HepG2 (cell line): ENCODE results near the gene SYT9. TPM values are rescaled to one million over a fixed set of nuclear protein-coding genes. Genes with fewer than 3 reads are reported as not detected.

ENCODE experiments used
- ATAC-seq: fragments of 200-7000 bp; cut with Tn5 transposase; 3 replicates; pipeline ENCODE4 v1.9.1; 2020; ENCODE audit warnings: mild to moderate bottlenecking, moderate library complexity
- BruUV-seq: library from RNA; stranded (reverse); fragments of 400-500 nt; replicated peaks from 2 replicates; lab custom pipeline; 2021; lab: Mats Ljungman, UMichigan
- CTCF ChIA-PET: fragments of 300-600 bp; formaldehyde crosslinking; extraction: SDS; loops from one replicate; lab custom pipeline; 2021; ENCODE audit warnings: low total read pairs, inconsistent platforms, low intra/inter-chr PET ratio; lab: Yijun Ruan, JAX
- POLR2A ChIA-PET: fragments of 350-600 bp; sonication (Branson Sonifier 250); formaldehyde crosslinking; loops from one replicate; lab custom pipeline; 2020; ENCODE audit warnings: antibody characterized with exemption, inconsistent platforms; lab: Yijun Ruan, JAX
- DNase-seq: peaks from one replicate; pipeline ENCODE4 v3.0.0-alpha.2; 2015; ENCODE audit warnings: low spot score
- FAIRE-seq: peaks from 3 replicates; lab custom pipeline; 2011; peaks lifted over from hg19 to GRCh38; lab: Jason Lieb, UNC
- H2AFZ ChIP-seq: one replicate; pipeline ENCODE4 v1.6.1; 2011; ENCODE audit warnings: low read length, inconsistent platforms
- H3K27ac ChIP-seq: fragments of 300-600 bp; 3 replicates; pipeline ENCODE4 v1.8.0; 2011; ENCODE audit warnings: mixed run types, mild to moderate bottlenecking, mixed read lengths, low read length, inconsistent platforms; ENCODE audit not compliant: insufficient read depth; ENCODE audit errors: extremely low read length
- H3K27me3 ChIP-seq, 2 experiments: fragments of 200-600 bp in 1 of 2; 2 replicates in 1 of 2; 3 replicates in 1 of 2; pipeline versions ENCODE4 v1.6.0 to v1.8.0; 2011; ENCODE audit warnings: low read length in 2 of 2, mild to moderate bottlenecking in 2 of 2, moderate library complexity in 2 of 2, inconsistent platforms in 1 of 2; ENCODE audit not compliant: insufficient read depth in 2 of 2, control insufficient read depth in 1 of 2
- H3K36me3 ChIP-seq, 2 experiments: fragments of 200-600 bp in 1 of 2; replicated peaks in 1 of 2; 2 replicates in 1 of 2; 3 replicates in 1 of 2; pipeline versions ENCODE4 v1.5.1 to v1.8.0; 2011; ENCODE audit warnings: low read length in 2 of 2, inconsistent platforms in 1 of 2; ENCODE audit not compliant: insufficient read depth in 2 of 2, control insufficient read depth in 1 of 2
- H3K4me1 ChIP-seq: 2 replicates; pipeline ENCODE4 v1.5.1; 2012; ENCODE audit warnings: low read length, inconsistent platforms; ENCODE audit not compliant: insufficient read depth
- H3K4me2 ChIP-seq: 2 replicates; pipeline ENCODE4 v1.6.0; 2011; ENCODE audit warnings: low read depth, low read length, inconsistent platforms
- H3K4me3 ChIP-seq, 3 experiments: fragments of 200-600 bp in 1 of 3; sonication (generic), shearing (Covaris generic) in 1 of 3; replicated peaks in 1 of 3; 2 replicates each; pipeline ENCODE4 v1.5.1; 2011 to 2016; ENCODE audit warnings: low read length in 3 of 3, inconsistent platforms in 2 of 3, low read depth in 2 of 3, mild to moderate bottlenecking in 2 of 3, control low read depth in 1 of 3, mixed read lengths in 1 of 3; ENCODE audit not compliant: insufficient read depth in 1 of 3
- H3K79me2 ChIP-seq: one replicate; pipeline ENCODE4 v1.6.1; 2011; ENCODE audit warnings: low read length, inconsistent platforms; ENCODE audit not compliant: insufficient read depth
- H3K9ac ChIP-seq: 2 replicates; pipeline ENCODE4 v1.6.0; 2011; ENCODE audit warnings: mild to moderate bottlenecking, low read depth, low read length, inconsistent platforms; ENCODE audit not compliant: insufficient read depth
- H3K9me3 ChIP-seq: 2 replicates; pipeline ENCODE4 v1.5.1; 2012; ENCODE audit warnings: mild to moderate bottlenecking, low read length
- H4K20me1 ChIP-seq: 2 replicates; pipeline ENCODE4 v1.6.0; 2011; ENCODE audit warnings: inconsistent platforms, mild to moderate bottlenecking, low read length, moderate library complexity; ENCODE audit not compliant: insufficient read depth
- ARID2 ChIP-seq: sonication (generic); formaldehyde crosslinking; IDR thresholded peaks from 2 replicates; pipeline ENCODE4 v1.8.1; 2022; ENCODE audit warnings: mild to moderate bottlenecking, missing genetic modification reagents, borderline replicate concordance
- BHLHE40 ChIP-seq: IDR thresholded peaks from 2 replicates; pipeline ENCODE4 v1.6.1; 2011; ENCODE audit warnings: low read length, improper control_type of control experiment
- ERF ChIP-seq: IDR thresholded peaks from 2 replicates; pipeline ENCODE4 v1.6.1; 2018; ENCODE audit warnings: missing biosample characterization, missing genetic modification reagents
- HNRNPL ChIP-seq: fragments of 200-400 bp; formaldehyde crosslinking; IDR thresholded peaks from 2 replicates; pipeline ENCODE4 v1.6.1; 2017; ENCODE audit warnings: mild to moderate bottlenecking, low read depth, low read length
- IRF2 ChIP-seq: IDR thresholded peaks from 2 replicates; pipeline ENCODE4 v1.6.1; 2018; ENCODE audit warnings: missing genetic modification reagents, missing compliant biosample characterization
- JUN ChIP-seq: sonication (generic); formaldehyde crosslinking; IDR thresholded peaks from 2 replicates; pipeline ENCODE4 v1.4.0; 2020; ENCODE audit warnings: mild to moderate bottlenecking, missing genetic modification reagents
- KLF13 ChIP-seq: sonication (generic); formaldehyde crosslinking; IDR thresholded peaks from 2 replicates; pipeline ENCODE4 v1.4.0; 2020; ENCODE audit warnings: mild to moderate bottlenecking, missing genetic modification reagents
- POLR2AphosphoS5 ChIP-seq: IDR thresholded peaks from 2 replicates; pipeline ENCODE4 v1.6.1; 2012; ENCODE audit warnings: low read depth, low read length
- TCF7 ChIP-seq: sonication (generic); IDR thresholded peaks from 2 replicates; pipeline ENCODE4 v1.6.1; 2016; ENCODE audit warnings: antibody characterized with exemption, low read depth
- ZBTB7A ChIP-seq: sonication (generic); formaldehyde crosslinking; IDR thresholded peaks from 2 replicates; pipeline ENCODE4 v1.8.0; 2022; ENCODE audit warnings: mild to moderate bottlenecking, missing genetic modification reagents
- ZFP90 ChIP-seq: sonication (generic); formaldehyde crosslinking; IDR thresholded peaks from 2 replicates; pipeline ENCODE4 v1.8.0; 2022; ENCODE audit warnings: missing genetic modification reagents, mild to moderate bottlenecking, inconsistent platforms, borderline replicate concordance
- ZFY ChIP-seq: sonication (generic); formaldehyde crosslinking; IDR thresholded peaks from 2 replicates; pipeline ENCODE4 v1.4.0; 2020; ENCODE audit warnings: missing genetic modification reagents
- ZNF234 ChIP-seq: sonication (generic); formaldehyde crosslinking; conservative IDR thresholded peaks from 2 replicates; pipeline ENCODE4 v1.5.1; 2020; ENCODE audit warnings: mild to moderate bottlenecking, missing genetic modification reagents
- ZNF577 ChIP-seq: sonication (generic); formaldehyde crosslinking; IDR thresholded peaks from 2 replicates; pipeline ENCODE4 v1.4.0; 2020; ENCODE audit warnings: mild to moderate bottlenecking, low read depth, missing genetic modification reagents, borderline replicate concordance
- ZNF678 ChIP-seq: sonication (generic); formaldehyde crosslinking; IDR thresholded peaks from 2 replicates; pipeline ENCODE4 v1.4.0; 2020; ENCODE audit warnings: mild to moderate bottlenecking, missing genetic modification reagents
- ZNF724P ChIP-seq: sonication (generic); formaldehyde crosslinking; IDR thresholded peaks from 2 replicates; pipeline ENCODE4 v1.8.0; 2022; ENCODE audit warnings: missing genetic modification reagents, borderline replicate concordance
- WGBS: methylation state at CpG from one replicate; pipeline ENCODE4 v1.1.6; 2017; ENCODE audit warnings: low lambda C conversion rate; 5-methylcytosine and 5-hydroxymethylcytosine counted together
- in situ Hi-C: cut with HindIII; loops from 2 replicates; pipeline ENCODE4 v1.10.0; 2017; ENCODE audit warnings: low pct_unique_long_range_greater_than_20kb; ENCODE audit not compliant: extremely low pct_ligation_motif_present
- intact Hi-C: fragments of 100-400 bp; cut with micrococcal nuclease; formaldehyde crosslinking; loops from one replicate; pipeline ENCODE4 v1.10.0; 2022; ENCODE audit not compliant: unreplicated experiment
- polyA plus RNA-seq, 8 experiments: library from polyadenylated mRNA; depleted of rRNA in 3 of 8; stranded (reverse) in 7 of 8; unstranded in 1 of 8; fragments of >200 nt; fragmentation: Illumina TruSeq in 4 of 8; extraction: Trizol in 4 of 8; gene quantifications; 2 replicates each; pipeline versions ENCODE4 v1.2.1 to v1.2.3, GENCODE V29; 2011 to 2016; ENCODE audit warnings: low read depth in 4 of 8, missing spikeins in 1 of 8, mixed read lengths in 1 of 8; ENCODE audit not compliant: insufficient read depth in 1 of 8
- total RNA-seq, 5 experiments: library from RNA; depleted of rRNA; stranded (reverse); fragments of >200 nt; fragmentation: Illumina TruSeq; extraction: Trizol; gene quantifications; 2 replicates each; pipeline ENCODE4 v1.2.3, GENCODE V29; 2016; ENCODE audit warnings: low read depth in 1 of 5
- TF ChIP-seq, protein P1 (sequence below): sonication (generic); formaldehyde crosslinking; IDR thresholded peaks from 2 replicates; pipeline ENCODE4 v1.4.0; 2020; ENCODE audit warnings: missing genetic modification reagents
- TF ChIP-seq, protein P2 (sequence below): sonication (generic); formaldehyde crosslinking; IDR thresholded peaks from 2 replicates; pipeline ENCODE4 v1.4.0; 2020; ENCODE audit warnings: mild to moderate bottlenecking, missing genetic modification reagents
- TF ChIP-seq, protein P3 (sequence below): sonication (generic); formaldehyde crosslinking; IDR thresholded peaks from 2 replicates; pipeline ENCODE4 v1.8.0; 2023; ENCODE audit warnings: mild to moderate bottlenecking, missing genetic modification reagents
- TF ChIP-seq, protein P4 (sequence below): sonication (generic); formaldehyde crosslinking; conservative IDR thresholded peaks from 2 replicates; pipeline ENCODE4 v1.8.0; 2022; ENCODE audit warnings: low read depth, missing genetic modification reagents

Gene SYT9
- total and polyA plus RNA-seq, 2 of the 13 experiments (the other 11 are each of a cell fraction or from before 2014, with no cell fraction given) = not detected

DNA sequence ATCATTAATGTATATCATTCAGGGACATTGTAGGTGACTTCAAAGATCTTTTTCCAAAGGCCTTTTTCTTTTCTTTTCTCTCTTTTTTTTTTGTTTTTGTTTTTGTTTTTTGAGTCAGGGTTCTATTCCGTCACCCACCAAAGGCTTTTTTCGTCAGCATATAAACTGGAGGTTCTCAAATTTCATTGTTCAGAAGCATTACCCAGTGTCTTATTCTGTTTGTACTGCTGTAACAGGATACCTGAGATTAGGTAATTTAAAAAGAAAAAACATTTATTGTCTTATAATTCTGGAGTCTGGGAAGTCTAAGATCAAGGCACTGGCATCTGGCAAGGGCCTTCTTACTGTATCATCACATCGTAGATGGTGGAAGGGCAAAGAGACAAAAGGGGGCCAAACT lies 6.4 kb upstream of the SYT9 start (continued):
- TF ChIP-seq, protein P1, sequence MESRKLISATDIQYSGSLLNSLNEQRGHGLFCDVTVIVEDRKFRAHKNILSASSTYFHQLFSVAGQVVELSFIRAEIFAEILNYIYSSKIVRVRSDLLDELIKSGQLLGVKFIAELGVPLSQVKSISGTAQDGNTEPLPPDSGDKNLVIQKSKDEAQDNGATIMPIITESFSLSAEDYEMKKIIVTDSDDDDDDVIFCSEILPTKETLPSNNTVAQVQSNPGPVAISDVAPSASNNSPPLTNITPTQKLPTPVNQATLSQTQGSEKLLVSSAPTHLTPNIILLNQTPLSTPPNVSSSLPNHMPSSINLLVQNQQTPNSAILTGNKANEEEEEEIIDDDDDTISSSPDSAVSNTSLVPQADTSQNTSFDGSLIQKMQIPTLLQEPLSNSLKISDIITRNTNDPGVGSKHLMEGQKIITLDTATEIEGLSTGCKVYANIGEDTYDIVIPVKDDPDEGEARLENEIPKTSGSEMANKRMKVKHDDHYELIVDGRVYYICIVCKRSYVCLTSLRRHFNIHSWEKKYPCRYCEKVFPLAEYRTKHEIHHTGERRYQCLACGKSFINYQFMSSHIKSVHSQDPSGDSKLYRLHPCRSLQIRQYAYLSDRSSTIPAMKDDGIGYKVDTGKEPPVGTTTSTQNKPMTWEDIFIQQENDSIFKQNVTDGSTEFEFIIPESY (CRISPR knock-in tag) = no peak
- TF ChIP-seq ZNF234 = no peak
- TF ChIP-seq, protein P2, sequence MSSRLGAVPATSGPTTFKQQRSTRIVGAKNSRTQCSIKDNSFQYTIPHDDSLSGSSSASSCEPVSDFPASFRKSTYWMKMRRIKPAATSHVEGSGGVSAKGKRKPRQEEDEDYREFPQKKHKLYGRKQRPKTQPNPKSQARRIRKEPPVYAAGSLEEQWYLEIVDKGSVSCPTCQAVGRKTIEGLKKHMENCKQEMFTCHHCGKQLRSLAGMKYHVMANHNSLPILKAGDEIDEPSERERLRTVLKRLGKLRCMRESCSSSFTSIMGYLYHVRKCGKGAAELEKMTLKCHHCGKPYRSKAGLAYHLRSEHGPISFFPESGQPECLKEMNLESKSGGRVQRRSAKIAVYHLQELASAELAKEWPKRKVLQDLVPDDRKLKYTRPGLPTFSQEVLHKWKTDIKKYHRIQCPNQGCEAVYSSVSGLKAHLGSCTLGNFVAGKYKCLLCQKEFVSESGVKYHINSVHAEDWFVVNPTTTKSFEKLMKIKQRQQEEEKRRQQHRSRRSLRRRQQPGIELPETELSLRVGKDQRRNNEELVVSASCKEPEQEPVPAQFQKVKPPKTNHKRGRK = no peak
- TF ChIP-seq ZNF678 = no peak

DNA sequence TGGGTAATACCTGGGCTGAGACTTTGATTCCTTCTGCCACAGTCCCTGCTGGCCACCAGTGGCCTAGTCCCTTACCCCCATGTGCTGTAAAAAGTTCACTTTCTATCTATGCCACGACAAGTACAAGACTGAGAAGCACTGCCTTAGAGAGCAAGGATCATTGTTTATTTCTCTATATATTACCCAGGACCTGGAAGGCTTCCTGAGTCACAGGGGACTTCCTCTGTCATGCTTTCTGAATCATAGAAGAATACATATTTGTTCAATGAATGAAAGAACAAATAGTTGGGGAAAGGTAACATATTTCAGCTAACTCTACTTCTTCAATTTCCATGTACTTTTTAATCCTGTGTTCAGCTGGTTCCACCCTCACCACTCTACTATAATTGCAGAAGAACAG lies 5.5 kb upstream of the SYT9 start:
- Histone ChIP-seq H3K27ac (no peak overlapping the region), H3K9me3 (no peaks in the 10 kb centered on the region), H3K27me3 (peaks cover under 1 to 22% of the 10 kb centered on the region in 2 experiments; a peak in 4 of 5 replicates), H3K4me2 (no peak overlapping the region), H2AFZ (no peak overlapping the region), H4K20me1 (no peaks in the 10 kb centered on the region), H3K79me2 (no peaks in the 10 kb centered on the region), H3K4me3 (no peak overlapping the region), H3K4me1 (no peaks in the 10 kb centered on the region), H3K36me3 (no peaks in the 10 kb centered on the region), H3K9ac (no peak overlapping the region)
- ChIA-PET CTCF (no interaction called here), POLR2A (no interaction called here)
- ATAC-seq (no peak), FAIRE-seq (no peak), DNase-seq (no peak)
- no TSS peak for BruUV-seq
- in situ Hi-C loops (no loop called here), intact Hi-C loops (no loop called here)
- 0% methylated on average over 1 of the region's 1 CpG for WGBS
- no peak for TF ChIP-seq IRF2 (CRISPR knock-in tag)
- TF ChIP-seq TCF7 = no peak
- TF ChIP-seq, protein P3, sequence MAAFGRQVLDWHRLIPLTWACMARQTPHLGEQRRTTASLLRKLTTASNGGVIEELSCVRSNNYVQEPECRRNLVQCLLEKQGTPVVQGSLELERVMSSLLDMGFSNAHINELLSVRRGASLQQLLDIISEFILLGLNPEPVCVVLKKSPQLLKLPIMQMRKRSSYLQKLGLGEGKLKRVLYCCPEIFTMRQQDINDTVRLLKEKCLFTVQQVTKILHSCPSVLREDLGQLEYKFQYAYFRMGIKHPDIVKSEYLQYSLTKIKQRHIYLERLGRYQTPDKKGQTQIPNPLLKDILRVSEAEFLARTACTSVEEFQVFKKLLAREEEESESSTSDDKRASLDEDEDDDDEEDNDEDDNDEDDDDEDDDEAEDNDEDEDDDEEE (CRISPR knock-in tag) = no peak
- TF ChIP-seq POLR2AphosphoS5 = no peak
- TF ChIP-seq, protein P4, sequence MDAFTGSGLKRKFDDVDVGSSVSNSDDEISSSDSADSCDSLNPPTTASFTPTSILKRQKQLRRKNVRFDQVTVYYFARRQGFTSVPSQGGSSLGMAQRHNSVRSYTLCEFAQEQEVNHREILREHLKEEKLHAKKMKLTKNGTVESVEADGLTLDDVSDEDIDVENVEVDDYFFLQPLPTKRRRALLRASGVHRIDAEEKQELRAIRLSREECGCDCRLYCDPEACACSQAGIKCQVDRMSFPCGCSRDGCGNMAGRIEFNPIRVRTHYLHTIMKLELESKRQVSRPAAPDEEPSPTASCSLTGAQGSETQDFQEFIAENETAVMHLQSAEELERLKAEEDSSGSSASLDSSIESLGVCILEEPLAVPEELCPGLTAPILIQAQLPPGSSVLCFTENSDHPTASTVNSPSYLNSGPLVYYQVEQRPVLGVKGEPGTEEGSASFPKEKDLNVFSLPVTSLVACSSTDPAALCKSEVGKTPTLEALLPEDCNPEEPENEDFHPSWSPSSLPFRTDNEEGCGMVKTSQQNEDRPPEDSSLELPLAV = no peak
- TF ChIP-seq ARID2 (CRISPR knock-in tag) = no peak
- no peak for TF ChIP-seq ZFP90 (CRISPR knock-in tag)
- TF ChIP-seq ZNF577 = no peak
- no peak for TF ChIP-seq BHLHE40
- TF ChIP-seq ZFY = no peak
- TF ChIP-seq KLF13 (CRISPR knock-in tag) = no peak
- no peak for TF ChIP-seq JUN (CRISPR knock-in tag)
- no peak for TF ChIP-seq ERF
- no peak for TF ChIP-seq ZBTB7A (CRISPR knock-in tag)
- no peak for TF ChIP-seq ZNF724P (CRISPR knock-in tag)
- TF ChIP-seq HNRNPL = no peak
